Activated CD8-positive, alpha-beta memory T cell treated with anti-CD3 and anti-CD28 coated beads, Interleukin-2, amount 50 U/mL, for 24 hours (primary cell): ENCODE measurements around the gene ZNF282.
A peak's percentile ranks its signal among the peaks of the same experiment; 100 is the strongest.
"Not testable (repeated sequence)": the region's sequence is repeated elsewhere in the genome, so short reads cannot be mapped to it uniquely, and the experiment has no call there.

ENCODE experiments used
- DNase-seq: peaks from one replicate; pipeline ENCODE4 v3.0.0-alpha.2; 2020; ENCODE audit errors: extremely low read depth

ZNF282 gene

DNA sequence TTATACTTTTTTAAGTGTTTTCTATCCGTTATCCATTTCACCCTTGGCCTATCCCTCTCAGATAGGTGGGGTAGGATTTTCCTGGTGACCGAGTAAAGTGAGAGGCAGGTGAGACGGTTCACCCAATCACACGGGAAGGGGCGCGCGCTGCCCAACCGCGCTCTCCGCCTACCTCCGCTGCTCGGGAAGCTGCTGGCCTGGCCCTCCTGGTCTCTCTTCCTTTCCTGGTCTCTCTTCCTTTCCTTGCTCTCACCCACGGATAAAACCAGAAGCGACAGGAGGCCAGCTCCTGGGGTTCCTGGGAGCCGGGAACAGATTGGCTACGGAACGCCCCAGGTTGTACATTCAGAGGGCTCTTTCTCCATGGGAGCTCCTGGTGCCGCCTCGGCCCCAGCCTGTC lies 29.8 kb downstream of the ZNF282 start:
- DNase-seq = no peak

- DNase-seq = no peak
Measured at GRCh38 chr7:149225656-149226055, 30.3 kb downstream of the ZNF282 start.

GRCh38 chr7:149226366-149226765 lies 31.0 kb downstream of the ZNF282 start:
- not testable (repeated sequence) for DNase-seq

DNA sequence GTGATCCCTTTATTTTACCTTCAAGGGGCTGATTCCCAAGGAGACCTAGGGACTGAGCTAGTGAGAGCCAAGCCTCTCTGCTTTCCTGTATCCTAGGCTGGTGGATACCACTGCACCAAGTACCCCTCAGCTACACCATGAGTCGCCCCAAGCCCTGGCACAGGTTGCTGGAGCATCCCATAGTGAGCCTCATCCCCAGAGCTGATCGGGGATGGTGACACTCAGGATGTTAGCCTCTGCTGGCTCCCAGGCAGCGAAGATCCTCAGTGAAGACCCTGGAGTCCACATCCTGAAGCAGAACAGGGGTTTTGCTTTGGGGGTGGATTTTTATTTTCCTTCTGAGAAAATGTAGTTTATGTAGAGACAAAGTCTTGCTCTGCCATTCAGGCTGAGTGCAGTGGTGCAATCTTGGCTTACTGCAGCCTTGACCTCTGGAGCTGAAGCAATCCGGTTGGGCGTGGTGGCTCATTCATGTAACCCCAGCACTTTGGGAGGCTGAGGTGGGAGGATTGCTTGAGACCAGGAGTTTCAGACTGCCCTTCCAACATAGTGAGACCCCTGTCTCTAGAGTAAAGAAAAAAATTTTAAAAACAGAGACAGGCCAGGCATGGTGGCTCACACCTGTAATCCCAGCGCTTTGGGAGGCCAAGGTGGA lies 31.6 kb downstream of the ZNF282 start:
- DNase-seq = no peak

DNA sequence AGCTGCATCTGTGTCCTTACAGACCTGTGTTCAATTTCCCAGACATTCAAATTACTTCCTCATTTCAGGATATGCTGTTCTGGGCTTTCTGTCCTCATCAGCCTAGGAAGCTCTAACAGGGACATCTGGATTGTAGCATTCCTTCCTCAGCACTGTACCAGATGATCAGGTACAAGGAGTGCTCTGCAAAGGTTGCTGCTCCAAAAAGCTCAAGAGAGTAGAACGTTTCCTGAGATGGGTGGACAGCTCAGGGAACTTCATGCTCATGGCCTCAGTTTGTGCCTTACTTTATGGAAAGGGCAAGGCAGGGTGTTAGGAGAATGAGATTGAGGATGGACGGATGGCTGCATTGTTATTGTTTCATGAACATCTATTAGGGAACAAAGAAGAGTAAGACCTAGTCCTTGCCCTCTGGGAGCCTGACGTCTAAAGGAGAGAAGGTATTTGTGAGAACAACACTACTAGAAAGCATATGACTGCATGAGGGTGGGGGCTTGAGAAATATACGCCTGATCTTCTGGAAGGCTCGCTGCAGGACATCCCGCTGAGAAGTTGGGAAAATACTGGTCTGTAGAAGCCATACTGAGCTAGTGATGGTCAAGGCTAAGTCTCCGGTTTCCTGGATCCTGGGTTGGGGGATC lies 33.6 kb downstream of the ZNF282 start:
- no peak for DNase-seq

GRCh38 chr7:149229526-149229925 lies 34.2 kb downstream of the ZNF282 start:
- no peak for DNase-seq

- DNase-seq = no peak
Measured at GRCh38 chr7:149232362-149232761, 37.0 kb downstream of the ZNF282 start.

- not testable (repeated sequence) for DNase-seq
Measured at GRCh38 chr7:149233655-149234204, 38.4 kb downstream of the ZNF282 start.

- no peak for DNase-seq
Measured at GRCh38 chr7:149237502-149237901, 42.2 kb downstream of the ZNF282 start.

DNA sequence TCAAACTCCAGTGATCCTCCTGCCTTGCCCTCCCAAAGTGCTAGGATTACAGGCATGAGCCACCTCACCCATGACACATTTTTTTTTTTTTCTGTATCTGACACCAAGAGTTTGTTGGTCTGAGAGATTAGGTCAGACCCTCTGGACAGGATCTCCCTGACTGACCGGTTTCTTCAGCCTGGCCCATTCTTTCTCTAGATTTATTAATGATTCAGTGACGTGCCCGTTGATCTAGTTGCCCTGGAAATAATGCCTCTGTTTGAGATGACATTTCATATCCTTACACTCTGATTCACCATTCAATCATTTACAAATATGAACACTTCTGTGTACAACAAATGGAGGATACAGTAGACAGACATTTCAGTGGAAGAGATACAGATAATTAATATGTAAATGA lies 42.7 kb downstream of the ZNF282 start:
- no peak for DNase-seq

DNA sequence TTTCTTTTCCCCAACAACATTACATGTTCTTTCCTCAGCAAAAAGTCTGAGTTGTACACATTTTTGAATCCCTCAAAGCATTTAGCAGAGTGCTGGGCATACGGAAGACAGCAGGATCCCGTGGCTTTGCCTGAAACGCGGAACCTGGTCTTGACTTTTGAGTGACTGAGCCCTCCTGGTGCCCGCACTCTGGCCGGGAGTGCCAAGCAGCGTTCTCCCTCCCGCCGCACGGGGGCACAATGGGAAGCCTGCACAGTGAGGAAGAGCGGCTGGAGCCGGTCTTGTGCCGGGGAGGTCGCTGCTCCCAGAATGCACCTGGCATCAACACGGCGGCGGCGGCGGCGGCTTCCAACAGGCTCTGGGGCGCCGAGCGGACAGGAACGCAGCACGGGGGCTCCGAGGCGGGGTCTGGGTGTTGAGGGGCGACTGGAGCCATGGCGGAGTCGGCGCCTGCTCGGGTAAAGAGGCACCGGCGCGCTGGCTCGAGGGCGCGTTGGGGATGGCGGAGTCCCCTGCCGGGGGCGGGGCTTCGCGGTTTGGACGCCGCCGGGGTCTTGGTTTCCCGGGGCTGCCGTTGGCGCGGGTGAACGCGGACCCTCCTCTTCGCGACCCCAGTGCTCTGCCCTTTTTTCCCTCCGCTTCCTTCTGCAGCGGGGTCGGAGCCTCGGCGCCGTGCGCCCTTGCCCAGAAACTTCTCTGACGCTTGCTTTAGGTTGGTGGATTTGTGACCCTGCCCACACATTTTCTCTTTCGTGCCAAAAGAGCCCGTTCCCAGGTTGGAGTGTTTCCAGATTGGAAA lies 44.2 kb downstream of the ZNF282 start, which contains the start of gene ZNF212:
Gene ZNF212 (plus strand): TSS at position 307 of the 799 bp plus-strand sequence. CDS start 128 bp downstream, at position 435.
- peak; percentile 78 for DNase-seq

GRCh38 chr7:149240637-149241036 lies 45.3 kb downstream of the ZNF282 start:
- DNase-seq = no peak

DNA sequence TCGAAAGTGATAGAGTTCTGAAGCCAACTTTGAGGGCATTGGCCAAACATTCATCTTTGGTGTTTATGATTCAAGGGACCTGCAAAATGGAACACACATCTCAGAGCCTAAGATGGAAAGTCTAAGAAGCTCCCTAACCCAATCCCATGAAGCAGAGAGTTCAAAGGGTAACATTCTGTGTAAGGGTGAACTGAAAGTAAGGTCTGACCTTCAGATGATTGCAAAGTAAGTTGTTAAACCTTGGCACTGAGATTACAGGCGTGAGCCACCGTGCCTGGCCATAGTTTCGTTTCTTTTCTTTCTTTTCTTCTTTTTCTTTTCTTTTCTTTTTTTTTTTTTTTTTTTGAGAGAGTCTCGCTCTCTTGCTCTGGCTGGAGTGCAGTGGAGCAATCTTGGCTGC lies 46.4 kb downstream of the ZNF282 start:
- DNase-seq = no peak

DNA sequence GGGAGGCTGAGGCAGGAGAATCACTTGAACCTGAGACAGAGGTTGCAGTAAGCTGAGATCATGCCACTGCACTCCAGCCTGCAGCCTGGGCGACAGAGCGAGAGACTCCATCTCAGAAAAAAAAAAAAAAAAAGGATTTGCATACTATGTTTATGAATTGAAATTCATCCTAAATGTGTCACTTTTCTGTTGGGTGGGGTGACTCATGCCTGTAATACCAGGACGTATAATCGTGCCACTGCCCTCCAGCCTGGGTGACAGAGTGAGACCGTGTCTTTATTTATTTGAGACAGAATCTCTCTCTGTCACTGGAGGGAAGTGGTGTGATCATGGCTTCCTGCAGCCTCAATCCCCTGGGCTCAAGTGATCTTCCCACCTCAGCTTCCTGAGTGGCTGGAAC lies 49.9 kb downstream of the ZNF282 start:
- no peak for DNase-seq

DNA sequence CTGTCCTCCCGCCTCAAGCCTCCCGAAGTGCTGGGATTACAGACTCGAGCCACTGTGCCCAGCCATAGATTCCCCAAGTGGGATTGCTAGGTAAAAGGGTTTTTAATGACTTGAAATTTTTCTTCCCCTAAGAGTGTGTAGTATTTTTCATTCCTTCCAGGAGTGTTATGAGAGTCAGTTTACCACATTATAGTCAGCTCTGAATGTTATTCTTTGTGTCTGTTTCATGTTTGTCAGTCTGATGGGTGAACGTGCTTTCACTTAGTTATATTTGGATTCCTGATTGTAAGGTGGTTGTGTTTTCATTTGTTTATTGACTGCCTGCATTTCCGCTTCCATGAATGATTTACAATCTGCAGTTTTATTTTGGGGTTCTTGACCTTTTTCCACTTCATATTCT lies 50.4 kb downstream of the ZNF282 start:
- no peak for DNase-seq

DNA sequence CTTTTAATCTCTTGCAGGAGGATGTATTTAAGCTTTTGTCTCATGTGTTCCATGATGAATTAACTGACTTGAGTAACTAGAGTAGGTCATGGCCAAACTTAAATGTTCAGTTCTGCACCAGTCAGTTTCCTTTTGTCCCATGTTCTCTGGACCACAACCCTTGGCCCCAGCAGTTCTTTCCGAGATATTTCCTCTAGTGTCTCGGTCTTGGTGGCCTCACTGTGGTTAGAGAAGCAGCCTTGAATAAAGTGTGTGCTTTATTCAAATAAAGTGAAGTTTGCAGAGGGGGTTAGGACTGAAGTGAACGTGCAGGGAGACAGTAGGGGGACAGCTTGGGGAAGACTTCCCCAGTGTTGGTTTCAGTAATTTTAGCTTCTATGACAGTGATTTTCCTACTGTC lies 53.4 kb downstream of the ZNF282 start:
- no peak for DNase-seq

DNA sequence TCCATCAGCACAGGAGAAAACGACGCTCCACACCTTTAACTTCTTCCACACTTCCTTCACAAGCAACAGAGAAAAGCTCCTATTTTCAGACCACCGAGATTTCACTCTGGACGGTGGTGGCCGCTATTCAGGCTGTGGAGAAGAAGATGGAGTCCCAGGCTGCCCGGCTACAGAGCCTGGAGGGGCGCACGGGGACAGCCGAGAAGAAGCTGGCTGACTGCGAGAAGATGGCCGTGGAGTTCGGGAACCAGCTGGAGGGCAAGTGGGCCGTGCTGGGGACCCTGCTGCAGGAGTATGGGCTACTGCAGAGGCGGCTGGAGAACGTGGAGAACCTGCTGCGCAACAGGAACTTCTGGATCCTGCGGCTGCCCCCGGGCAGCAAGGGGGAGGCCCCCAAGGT lies 54.8 kb downstream of the ZNF282 start:
- not testable (repeated sequence) for DNase-seq

DNA sequence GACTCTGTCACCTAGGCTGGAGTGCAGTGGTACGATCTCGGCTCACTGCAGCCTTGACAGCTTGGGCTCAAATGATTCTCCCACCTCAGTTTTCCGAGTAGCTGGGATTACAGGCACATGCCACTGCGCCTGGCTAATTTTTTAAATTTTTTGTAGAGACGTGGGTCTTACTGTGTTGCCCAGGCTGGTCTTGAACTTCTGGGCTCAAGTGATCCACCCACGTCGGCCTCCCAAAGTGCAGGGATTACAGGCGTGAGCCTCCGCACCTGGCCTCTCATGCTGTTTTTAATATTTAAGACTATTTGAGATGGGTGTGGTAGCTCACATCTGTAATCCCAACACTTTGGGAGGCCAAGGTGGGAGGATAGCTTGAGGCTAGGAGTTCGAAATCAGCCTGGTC lies 56.2 kb downstream of the ZNF282 start:
- not testable (repeated sequence) for DNase-seq

GRCh38 chr7:149252378-149252777 lies 57.0 kb downstream of the ZNF282 start:
- DNase-seq = no peak

DNA sequence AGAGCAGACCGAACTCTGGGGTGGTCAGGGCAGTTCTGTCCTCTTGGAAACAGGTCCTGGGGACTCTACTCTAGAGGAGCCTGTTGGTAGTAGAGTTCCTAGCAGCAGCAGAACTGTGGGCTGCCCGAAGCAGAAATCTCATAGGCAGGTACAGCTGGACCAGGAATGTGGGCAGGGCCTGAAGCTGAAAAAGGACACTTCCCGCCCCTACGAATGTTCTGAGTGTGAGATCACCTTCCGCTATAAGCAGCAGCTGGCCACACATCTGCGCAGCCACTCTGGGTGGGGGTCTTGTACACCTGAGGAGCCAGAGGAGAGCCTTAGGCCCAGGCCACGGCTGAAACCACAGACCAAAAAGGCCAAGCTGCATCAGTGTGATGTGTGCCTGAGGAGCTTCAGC lies 58.3 kb downstream of the ZNF282 start:
- DNase-seq = no peak

DNA sequence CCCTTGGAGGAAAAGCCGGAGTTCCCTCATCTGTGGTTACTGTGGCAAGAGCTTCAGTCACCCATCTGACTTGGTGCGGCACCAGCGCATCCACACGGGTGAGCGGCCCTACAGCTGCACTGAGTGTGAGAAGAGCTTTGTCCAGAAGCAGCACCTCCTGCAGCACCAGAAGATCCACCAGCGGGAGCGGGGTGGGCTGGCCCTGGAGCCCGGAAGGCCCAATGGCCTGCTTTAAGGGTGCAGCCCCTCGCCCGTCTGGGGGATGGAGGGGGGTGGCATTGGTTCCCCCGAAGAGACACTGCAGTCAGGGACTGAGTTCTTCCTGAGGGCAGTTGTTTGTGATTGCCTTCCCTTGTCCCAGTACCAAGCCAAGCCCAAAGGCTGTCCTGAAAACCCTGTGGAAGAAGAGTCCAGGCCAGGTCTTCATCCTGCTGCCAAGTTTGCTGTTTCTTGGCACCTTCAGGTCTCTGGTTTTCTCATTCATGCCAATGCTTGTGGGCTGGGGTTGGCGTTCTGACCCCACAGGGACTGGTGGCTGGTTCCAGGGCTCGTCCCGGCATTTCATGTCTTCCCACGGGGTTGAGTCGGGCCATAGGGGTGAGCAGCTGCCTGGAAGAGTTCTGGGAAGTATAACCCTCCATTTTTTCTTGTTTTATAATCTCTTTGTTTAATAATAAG lies 59.0 kb downstream of the ZNF282 start:
- no peak for DNase-seq

DNA sequence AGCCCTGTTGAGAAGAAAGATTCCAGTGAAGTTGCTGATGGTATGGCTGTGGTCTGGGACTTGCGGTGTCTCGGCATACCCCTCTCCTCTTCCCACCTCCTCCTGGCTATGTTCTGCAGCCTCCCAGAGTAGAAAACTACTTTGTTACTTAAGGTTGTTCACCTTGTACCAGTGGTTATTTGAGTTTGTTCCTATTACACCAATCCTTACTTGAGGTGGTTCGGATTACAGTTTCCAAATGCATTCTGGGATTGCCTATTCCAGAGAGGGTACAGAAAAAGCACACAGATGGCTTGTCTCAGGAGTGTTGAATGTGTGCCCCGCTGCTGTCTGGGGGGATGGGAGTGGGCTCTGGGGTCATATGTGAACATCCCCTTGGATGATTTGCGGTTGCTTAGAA lies 59.8 kb downstream of the ZNF282 start:
- no peak for DNase-seq
